ENCODE data around the gene ATP2C2.
"Not testable (repeated sequence)": the region's sequence is repeated elsewhere in the genome, so short reads cannot be mapped to it uniquely, and the experiment has no call there.

ATP2C2 gene

DNA sequence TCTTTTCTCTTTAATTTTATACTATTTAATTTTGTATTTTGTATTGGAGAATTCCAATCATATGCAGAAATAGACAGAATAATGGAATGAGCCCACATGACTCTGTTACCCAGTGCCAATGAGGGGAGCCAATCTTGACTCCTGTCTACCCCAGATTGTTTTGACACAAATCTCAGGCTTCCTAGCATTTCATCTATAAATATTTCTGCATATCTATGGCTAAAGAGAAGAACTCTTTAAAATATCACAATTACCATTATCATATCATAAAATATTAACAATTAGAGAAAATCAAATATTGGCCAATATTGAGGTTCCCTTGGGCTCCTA lies 23.7 kb downstream of the ATP2C2 start:
- no peak overlapping the region for H3K27ac ChIP-seq (replicated peaks)
- TF ChIP-seq POLR2AphosphoS5 (IDR thresholded peaks at IDR 0.05; ENCODE audit: low read depth) (no peak), GABPA (IDR thresholded peaks at IDR 0.05; ENCODE audit: low read depth) (no peak), SPI1 (IDR thresholded peaks at IDR 0.05; ENCODE audit: borderline replicate concordance, low read depth) (no peak)
- TF ChIP-seq, protein P1, sequence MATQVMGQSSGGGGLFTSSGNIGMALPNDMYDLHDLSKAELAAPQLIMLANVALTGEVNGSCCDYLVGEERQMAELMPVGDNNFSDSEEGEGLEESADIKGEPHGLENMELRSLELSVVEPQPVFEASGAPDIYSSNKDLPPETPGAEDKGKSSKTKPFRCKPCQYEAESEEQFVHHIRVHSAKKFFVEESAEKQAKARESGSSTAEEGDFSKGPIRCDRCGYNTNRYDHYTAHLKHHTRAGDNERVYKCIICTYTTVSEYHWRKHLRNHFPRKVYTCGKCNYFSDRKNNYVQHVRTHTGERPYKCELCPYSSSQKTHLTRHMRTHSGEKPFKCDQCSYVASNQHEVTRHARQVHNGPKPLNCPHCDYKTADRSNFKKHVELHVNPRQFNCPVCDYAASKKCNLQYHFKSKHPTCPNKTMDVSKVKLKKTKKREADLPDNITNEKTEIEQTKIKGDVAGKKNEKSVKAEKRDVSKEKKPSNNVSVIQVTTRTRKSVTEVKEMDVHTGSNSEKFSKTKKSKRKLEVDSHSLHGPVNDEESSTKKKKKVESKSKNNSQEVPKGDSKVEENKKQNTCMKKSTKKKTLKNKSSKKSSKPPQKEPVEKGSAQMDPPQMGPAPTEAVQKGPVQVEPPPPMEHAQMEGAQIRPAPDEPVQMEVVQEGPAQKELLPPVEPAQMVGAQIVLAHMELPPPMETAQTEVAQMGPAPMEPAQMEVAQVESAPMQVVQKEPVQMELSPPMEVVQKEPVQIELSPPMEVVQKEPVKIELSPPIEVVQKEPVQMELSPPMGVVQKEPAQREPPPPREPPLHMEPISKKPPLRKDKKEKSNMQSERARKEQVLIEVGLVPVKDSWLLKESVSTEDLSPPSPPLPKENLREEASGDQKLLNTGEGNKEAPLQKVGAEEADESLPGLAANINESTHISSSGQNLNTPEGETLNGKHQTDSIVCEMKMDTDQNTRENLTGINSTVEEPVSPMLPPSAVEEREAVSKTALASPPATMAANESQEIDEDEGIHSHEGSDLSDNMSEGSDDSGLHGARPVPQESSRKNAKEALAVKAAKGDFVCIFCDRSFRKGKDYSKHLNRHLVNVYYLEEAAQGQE (IDR thresholded peaks at IDR 0.05; ENCODE audit: insufficient replicate concordance, low read depth): no peak
- TF ChIP-seq, protein P2, sequence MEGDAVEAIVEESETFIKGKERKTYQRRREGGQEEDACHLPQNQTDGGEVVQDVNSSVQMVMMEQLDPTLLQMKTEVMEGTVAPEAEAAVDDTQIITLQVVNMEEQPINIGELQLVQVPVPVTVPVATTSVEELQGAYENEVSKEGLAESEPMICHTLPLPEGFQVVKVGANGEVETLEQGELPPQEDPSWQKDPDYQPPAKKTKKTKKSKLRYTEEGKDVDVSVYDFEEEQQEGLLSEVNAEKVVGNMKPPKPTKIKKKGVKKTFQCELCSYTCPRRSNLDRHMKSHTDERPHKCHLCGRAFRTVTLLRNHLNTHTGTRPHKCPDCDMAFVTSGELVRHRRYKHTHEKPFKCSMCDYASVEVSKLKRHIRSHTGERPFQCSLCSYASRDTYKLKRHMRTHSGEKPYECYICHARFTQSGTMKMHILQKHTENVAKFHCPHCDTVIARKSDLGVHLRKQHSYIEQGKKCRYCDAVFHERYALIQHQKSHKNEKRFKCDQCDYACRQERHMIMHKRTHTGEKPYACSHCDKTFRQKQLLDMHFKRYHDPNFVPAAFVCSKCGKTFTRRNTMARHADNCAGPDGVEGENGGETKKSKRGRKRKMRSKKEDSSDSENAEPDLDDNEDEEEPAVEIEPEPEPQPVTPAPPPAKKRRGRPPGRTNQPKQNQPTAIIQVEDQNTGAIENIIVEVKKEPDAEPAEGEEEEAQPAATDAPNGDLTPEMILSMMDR (IDR thresholded peaks at IDR 0.05; ENCODE audit: insufficient read depth, low read length): no peak
- DNase-seq (ENCODE audit: low read depth in 1 of 2, low spot score in 1 of 2): no peak
- no peaks in the 10 kb centered on the region for H3K27me3 ChIP-seq (ENCODE audit: insufficient read depth, poor library complexity, severe bottlenecking)
- H3K4me3 ChIP-seq (replicated peaks; ENCODE audit: insufficient read depth, low read length): no peak overlapping the region

DNA sequence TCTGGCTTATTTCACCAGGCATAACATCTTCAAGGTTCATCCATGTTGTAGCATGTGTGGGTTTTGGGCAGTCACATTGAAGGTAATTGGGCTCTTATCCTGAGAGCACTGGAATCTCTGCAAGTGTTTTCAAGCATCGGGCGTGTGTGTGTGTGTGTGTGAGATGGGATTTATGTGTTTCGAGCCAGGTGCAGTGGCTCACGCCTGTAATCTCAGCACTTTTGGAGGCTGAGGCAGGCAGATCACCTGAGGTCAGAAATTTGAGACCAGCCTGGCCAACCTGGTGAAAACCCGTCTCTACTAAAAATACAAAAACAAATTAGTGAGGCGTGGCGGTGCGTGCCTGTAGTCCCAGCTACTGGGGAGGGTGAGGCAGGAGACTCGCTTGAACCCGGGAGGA lies 27.7 kb downstream of the ATP2C2 start:
- not testable (repeated sequence) for H3K4me3 ChIP-seq (replicated peaks; ENCODE audit: insufficient read depth, low read length); H3K27me3 ChIP-seq (ENCODE audit: insufficient read depth, poor library complexity, severe bottlenecking); DNase-seq (ENCODE audit: low read depth in 1 of 2, low spot score in 1 of 2); H3K27ac ChIP-seq (replicated peaks)

DNA sequence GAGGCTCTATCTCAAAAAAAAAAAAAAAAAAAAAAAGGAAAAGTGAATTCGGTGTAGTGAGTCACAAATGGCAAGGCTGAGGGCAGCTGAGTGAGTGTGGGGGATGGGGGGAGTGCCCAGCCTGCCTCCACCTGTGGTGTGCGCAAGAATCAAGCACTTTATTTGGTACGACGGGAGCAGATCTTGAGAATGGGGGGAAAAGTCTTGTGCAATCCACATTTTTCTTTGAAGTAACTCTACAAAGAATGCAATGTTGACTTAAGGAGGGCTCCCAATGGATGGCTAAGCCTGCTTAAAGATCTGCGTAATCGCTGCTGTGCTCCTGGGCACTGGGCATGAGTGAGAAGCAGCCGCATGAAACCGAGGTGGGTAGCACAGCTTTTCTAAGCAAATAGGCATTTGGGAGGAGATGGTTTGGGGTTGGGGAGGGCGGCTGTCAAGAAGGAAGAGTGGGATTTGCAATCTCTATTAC lies 28.2 kb downstream of the ATP2C2 start:
- Histone ChIP-seq H3K4me3 (replicated peaks; ENCODE audit: insufficient read depth, low read length) (no peak overlapping the region), H3K27ac (replicated peaks) (no peak overlapping the region), H3K27me3 (ENCODE audit: insufficient read depth, poor library complexity, severe bottlenecking) (no peaks in the 10 kb centered on the region)
- TF ChIP-seq SPI1 (IDR thresholded peaks at IDR 0.05; ENCODE audit: borderline replicate concordance, low read depth): no peak
- TF ChIP-seq, protein P2 (IDR thresholded peaks at IDR 0.05; ENCODE audit: insufficient read depth, low read length): no peak
- no peak for TF ChIP-seq GABPA (IDR thresholded peaks at IDR 0.05; ENCODE audit: low read depth)
- DNase-seq (ENCODE audit: low read depth in 1 of 2, low spot score in 1 of 2): no peak

DNA sequence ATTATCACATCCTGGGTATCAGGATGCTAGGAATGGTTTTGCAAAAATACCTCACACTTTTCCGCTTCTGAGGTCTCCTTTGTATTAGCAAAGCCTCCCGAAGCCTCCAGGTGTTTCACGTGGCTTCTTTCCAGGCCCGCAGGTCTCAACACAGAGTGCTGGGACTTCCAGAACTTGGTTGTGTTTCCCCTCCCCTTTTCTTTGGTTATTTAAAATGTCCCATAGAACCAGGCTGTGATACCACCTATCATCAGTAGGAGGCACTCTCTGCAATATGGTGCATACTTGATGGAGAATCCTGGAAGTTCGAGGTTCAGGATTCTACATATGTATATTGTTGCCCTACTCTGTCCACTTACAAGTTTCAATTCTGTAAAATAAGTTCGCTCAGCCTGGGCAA lies 28.8 kb downstream of the ATP2C2 start:
- Histone ChIP-seq H3K4me3 (replicated peaks; ENCODE audit: insufficient read depth, low read length) (no peak overlapping the region), H3K27me3 (ENCODE audit: insufficient read depth, poor library complexity, severe bottlenecking) (no peaks in the 10 kb centered on the region), H3K27ac (replicated peaks) (no peak overlapping the region)

More for the DNA sequence above, 28.8 kb downstream of the ATP2C2 start:
- TF ChIP-seq GABPA (IDR thresholded peaks at IDR 0.05; ENCODE audit: low read depth): no peak
- TF ChIP-seq, protein P1 (IDR thresholded peaks at IDR 0.05; ENCODE audit: insufficient replicate concordance, low read depth): no peak
- TF ChIP-seq POLR2AphosphoS5 (IDR thresholded peaks at IDR 0.05; ENCODE audit: low read depth): no peak
- TF ChIP-seq SPI1 (IDR thresholded peaks at IDR 0.05; ENCODE audit: borderline replicate concordance, low read depth): no peak
- TF ChIP-seq, protein P2 (IDR thresholded peaks at IDR 0.05; ENCODE audit: insufficient read depth, low read length): no peak
- DNase-seq (ENCODE audit: low read depth in 1 of 2, low spot score in 1 of 2): no peak

Measured in HL-60 (cell line).